NCI-H82 (cell line): ENCODE results near the gene MBL2.

Experiments used
- DNase-seq: peaks from one replicate; lab custom pipeline; 2025; lab: John Stamatoyannopoulos, UW

The MBL2 gene

GRCh38 chr10:52771534-52772445 lies 794 bp downstream of the MBL2 start:
- no peak for DNase-seq

- no peak for DNase-seq
Observed at GRCh38 chr10:52770904-52771303, 1.7 kb downstream of the MBL2 start.

GRCh38 chr10:52769966-52770365 lies 2.6 kb downstream of the MBL2 start:
- no peak for DNase-seq

GRCh38 chr10:52768001-52768532 lies 4.5 kb downstream of the MBL2 start:
- DNase-seq: no peak

- DNase-seq: no peak
Observed at GRCh38 chr10:52762088-52762487, 10.5 kb downstream of the MBL2 start.

GRCh38 chr10:52759154-52759553 lies 13.4 kb downstream of the MBL2 start:
- no peak for DNase-seq

GRCh38 chr10:52758406-52758805 lies 14.2 kb downstream of the MBL2 start:
- DNase-seq: no peak

- DNase-seq: no peak
Observed at GRCh38 chr10:52757773-52758172, 14.8 kb downstream of the MBL2 start.

GRCh38 chr10:52756966-52757365 lies 15.6 kb downstream of the MBL2 start:
- DNase-seq: no peak

- no peak for DNase-seq
Observed at GRCh38 chr10:52756295-52756694, 16.3 kb downstream of the MBL2 start.

- DNase-seq: no peak
Observed at GRCh38 chr10:52755297-52756062, 17.1 kb downstream of the MBL2 start.

- DNase-seq: no peak
Observed at GRCh38 chr10:52752801-52753445, 19.7 kb downstream of the MBL2 start.

- no peak for DNase-seq
Observed at GRCh38 chr10:52752261-52752660, 20.3 kb downstream of the MBL2 start.

- no peak for DNase-seq
Observed at GRCh38 chr10:52751337-52751736, 21.2 kb downstream of the MBL2 start.

GRCh38 chr10:52750629-52751028 lies 22.0 kb downstream of the MBL2 start:
- DNase-seq: no peak

- DNase-seq: no peak
Observed at GRCh38 chr10:52747694-52748093, 24.9 kb downstream of the MBL2 start.

GRCh38 chr10:52746169-52746568 lies 26.4 kb downstream of the MBL2 start:
- no peak for DNase-seq

GRCh38 chr10:52744057-52744805 lies 28.4 kb downstream of the MBL2 start:
- DNase-seq: no peak

GRCh38 chr10:52742731-52743130 lies 29.9 kb downstream of the MBL2 start:
- no peak for DNase-seq

GRCh38 chr10:52741851-52742250 lies 30.7 kb downstream of the MBL2 start:
- no peak for DNase-seq

GRCh38 chr10:52740913-52741675 lies 31.5 kb downstream of the MBL2 start:
- peak; percentile 48 for DNase-seq
